Activated CD4-positive, CD25-positive, alpha-beta regulatory T cell treated with anti-CD3 and anti-CD28 coated beads, Interleukin-2, amount 50 U/mL, for 24 hours (primary cell): ENCODE data around the gene BTBD2.

Experiments
- ATAC-seq, 2 donors: fragments of 150-1000 bp; cut with Tn5 transposase; one replicate each; pipeline ENCODE4 v1.10.0; 2021; ENCODE audit warnings: mild to moderate bottlenecking in 1 of 2, moderate library complexity in 1 of 2

BTBD2 gene

GRCh38 chr19:1981253-1981652 lies 34.3 kb downstream of the BTBD2 start:
- ATAC-seq, result no peak

GRCh38 chr19:1980809-1981181 lies 34.7 kb downstream of the BTBD2 start:
- no peak for ATAC-seq

GRCh38 chr19:1980091-1980808 lies 35.3 kb downstream of the BTBD2 start:
- no peak for ATAC-seq

GRCh38 chr19:1979642-1980041 lies 35.9 kb downstream of the BTBD2 start:
- no peak for ATAC-seq

- ATAC-seq, result no peak
These were observed 36.5 kb downstream of the BTBD2 start for GRCh38 chr19:1979017-1979416.

- no peak for ATAC-seq
These were observed 37.1 kb downstream of the BTBD2 start for GRCh38 chr19:1978346-1978894.

GRCh38 chr19:1977120-1977519 lies 38.4 kb downstream of the BTBD2 start:
- ATAC-seq, result no peak

GRCh38 chr19:1975162-1975480 lies 40.4 kb downstream of the BTBD2 start:
- no peak for ATAC-seq

GRCh38 chr19:1974381-1975161 lies 40.9 kb downstream of the BTBD2 start:
- no peak for ATAC-seq

- no peak for ATAC-seq
These were observed 44.6 kb downstream of the BTBD2 start for GRCh38 chr19:1970806-1971502.

GRCh38 chr19:1970003-1970805 lies 45.3 kb downstream of the BTBD2 start:
- no peak for ATAC-seq

- no peak for ATAC-seq
These were observed 46.1 kb downstream of the BTBD2 start for GRCh38 chr19:1969176-1970002.

- ATAC-seq, result no peak
These were observed 47.0 kb downstream of the BTBD2 start for GRCh38 chr19:1968279-1969175.

- peak in 1 of 2 donors; percentile 33 for ATAC-seq
These were observed 48.4 kb downstream of the BTBD2 start for GRCh38 chr19:1967087-1967608.

- no peak for ATAC-seq
These were observed 52.8 kb downstream of the BTBD2 start for GRCh38 chr19:1962674-1963073.

GRCh38 chr19:1961000-1961883 lies 54.3 kb downstream of the BTBD2 start:
- no peak for ATAC-seq

- ATAC-seq, result no peak
These were observed 55.5 kb downstream of the BTBD2 start for GRCh38 chr19:1959928-1960589.

- no peak for ATAC-seq
These were observed 57.8 kb downstream of the BTBD2 start for GRCh38 chr19:1957562-1958248.
